Measurements from ENCODE around the gene PARD3.

Gene PARD3

GRCh38 chr10:34207343-34207742 is 607.8 kb downstream of the PARD3 start:
- Histone ChIP-seq H3K36me3 (no peaks in the 10 kb centered on the region), H3K27ac (no peak overlapping the region), H3K4me3 (ENCODE audit: low read depth, low read length) (no peak overlapping the region), H3K9me3 (ENCODE audit: severe bottlenecking) (no peaks in the 10 kb centered on the region), H3K27me3 (ENCODE audit: insufficient read depth, low read depth, severe bottlenecking) (no peaks in the 10 kb centered on the region)
- no peak for TF ChIP-seq CTCF (IDR thresholded peaks at IDR 0.05; ENCODE audit: low read depth, low read length)
- DNase-seq: no peak

DNA sequence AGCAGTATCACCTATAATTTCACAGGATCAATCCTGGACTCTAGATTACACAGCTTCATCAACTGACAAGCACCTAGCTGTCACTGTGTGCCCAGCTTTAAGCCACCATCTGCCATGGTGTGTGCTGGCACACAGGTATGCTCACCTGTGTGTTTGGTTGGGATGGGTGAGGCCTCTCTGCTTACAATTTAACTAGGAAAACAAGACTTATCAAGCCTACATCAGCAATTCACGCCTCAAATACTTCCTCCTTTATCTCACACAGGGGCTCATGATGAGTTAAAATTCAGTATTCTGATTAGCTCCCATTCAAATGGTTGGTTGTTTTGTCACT is 608.2 kb downstream of the PARD3 start:
- Histone ChIP-seq H3K27me3 (ENCODE audit: insufficient read depth, low read depth, severe bottlenecking) (no peaks in the 10 kb centered on the region), H3K9me3 (ENCODE audit: severe bottlenecking) (no peaks in the 10 kb centered on the region), H3K36me3 (no peaks in the 10 kb centered on the region), H3K4me3 (ENCODE audit: low read depth, low read length) (no peak overlapping the region), H3K27ac (no peak overlapping the region)
- no peak for TF ChIP-seq CTCF (IDR thresholded peaks at IDR 0.05; ENCODE audit: low read depth, low read length)
- no peak for DNase-seq

DNA sequence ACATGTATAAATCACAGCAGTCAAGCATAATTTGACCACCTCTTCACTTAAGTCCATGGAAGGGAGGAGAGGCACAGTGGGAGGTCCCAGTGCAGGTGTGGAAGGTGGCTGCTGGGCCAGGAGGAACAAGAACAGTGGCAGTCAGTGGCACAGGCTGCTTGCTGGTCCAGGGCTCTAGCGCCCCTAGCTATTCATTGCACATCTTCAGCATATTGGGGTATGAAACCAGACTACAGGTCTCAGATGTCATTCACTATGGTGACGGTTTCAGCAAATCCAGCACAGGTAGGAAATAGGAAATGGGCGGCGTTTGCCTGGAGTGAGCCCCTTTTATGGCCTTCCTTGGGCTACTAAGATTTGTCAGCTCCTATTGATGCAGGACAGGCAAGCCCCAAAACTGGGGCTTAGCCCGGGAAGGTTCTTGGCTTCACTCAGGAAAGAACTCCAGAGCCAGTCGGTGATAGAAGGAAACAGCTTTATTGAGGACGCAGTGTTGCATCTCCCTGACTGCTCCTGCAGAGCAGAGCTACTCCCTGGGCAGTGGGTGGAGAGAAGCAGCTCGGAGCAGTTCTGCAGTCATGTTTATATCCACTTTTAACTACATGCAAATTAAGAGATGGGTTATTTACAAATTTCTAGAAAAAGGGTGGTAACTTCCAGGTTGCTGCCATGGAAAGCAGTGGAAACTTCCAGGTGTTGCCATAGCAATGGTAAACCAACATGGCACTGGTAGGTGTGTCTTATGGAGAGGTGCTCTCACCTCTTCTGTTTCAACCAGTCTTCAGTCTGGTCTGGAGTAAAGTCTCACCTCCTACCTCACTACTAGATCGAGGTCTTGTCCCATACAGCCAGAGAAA is 608.8 kb downstream of the PARD3 start:
- Histone ChIP-seq H3K27me3 (ENCODE audit: insufficient read depth, low read depth, severe bottlenecking) (no peaks in the 10 kb centered on the region), H3K4me3 (ENCODE audit: low read depth, low read length) (no peak overlapping the region), H3K27ac (no peak overlapping the region), H3K36me3 (no peaks in the 10 kb centered on the region), H3K9me3 (ENCODE audit: severe bottlenecking) (no peaks in the 10 kb centered on the region)
- DNase-seq: no peak
- no peak for TF ChIP-seq CTCF (IDR thresholded peaks at IDR 0.05; ENCODE audit: low read depth, low read length)

GRCh38 chr10:34205452-34205851 is 609.6 kb downstream of the PARD3 start:
- Histone ChIP-seq H3K27ac (no peak overlapping the region), H3K27me3 (ENCODE audit: insufficient read depth, low read depth, severe bottlenecking) (no peaks in the 10 kb centered on the region), H3K4me3 (ENCODE audit: low read depth, low read length) (no peak overlapping the region), H3K36me3 (no peaks in the 10 kb centered on the region), H3K9me3 (ENCODE audit: severe bottlenecking) (no peaks in the 10 kb centered on the region)
- TF ChIP-seq CTCF (IDR thresholded peaks at IDR 0.05; ENCODE audit: low read depth, low read length): no peak
- DNase-seq: no peak

DNA sequence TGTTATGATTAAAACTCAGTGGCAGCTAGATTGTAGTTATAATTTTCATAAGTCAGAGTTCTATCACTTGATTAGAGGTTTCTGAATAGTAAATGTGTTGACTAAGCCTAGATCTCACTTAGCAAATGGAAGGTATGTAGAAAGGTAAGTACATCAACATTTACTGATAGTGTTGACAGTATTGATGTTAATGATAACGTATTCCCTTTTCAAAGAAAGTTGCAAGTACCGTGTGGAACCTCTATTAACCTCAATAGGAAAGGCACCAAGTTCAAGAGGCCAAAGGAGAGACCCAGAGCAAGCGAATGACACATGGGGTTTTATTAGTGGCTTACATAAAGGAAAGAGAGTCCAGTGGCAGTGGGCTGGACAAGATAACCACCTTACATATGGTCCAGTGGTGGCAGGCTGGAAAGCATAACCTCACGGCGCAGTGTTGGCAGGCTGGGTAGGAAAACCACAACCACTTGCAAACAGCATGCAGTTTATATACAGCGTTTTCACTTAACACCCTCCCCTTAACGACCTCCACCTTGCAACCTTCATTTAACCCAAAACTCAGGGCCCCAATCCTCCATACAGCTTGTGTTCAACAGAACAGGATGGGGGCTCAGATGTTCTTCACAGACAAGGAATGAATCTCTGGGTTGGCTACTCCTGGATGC is 611.0 kb downstream of the PARD3 start:
- no peak for TF ChIP-seq CTCF (IDR thresholded peaks at IDR 0.05; ENCODE audit: low read depth, low read length)
- Histone ChIP-seq H3K4me3 (ENCODE audit: low read depth, low read length) (no peak overlapping the region), H3K9me3 (ENCODE audit: severe bottlenecking) (no peaks in the 10 kb centered on the region), H3K27me3 (ENCODE audit: insufficient read depth, low read depth, severe bottlenecking) (no peaks in the 10 kb centered on the region), H3K36me3 (no peaks in the 10 kb centered on the region), H3K27ac (no peak overlapping the region)
- no peak for DNase-seq

Data from WERI-Rb-1 (cell line).